Measurements from ENCODE around the gene EML1.
A peak's percentile ranks its signal among the peaks of the same experiment; 100 is the strongest.

Gene EML1

DNA sequence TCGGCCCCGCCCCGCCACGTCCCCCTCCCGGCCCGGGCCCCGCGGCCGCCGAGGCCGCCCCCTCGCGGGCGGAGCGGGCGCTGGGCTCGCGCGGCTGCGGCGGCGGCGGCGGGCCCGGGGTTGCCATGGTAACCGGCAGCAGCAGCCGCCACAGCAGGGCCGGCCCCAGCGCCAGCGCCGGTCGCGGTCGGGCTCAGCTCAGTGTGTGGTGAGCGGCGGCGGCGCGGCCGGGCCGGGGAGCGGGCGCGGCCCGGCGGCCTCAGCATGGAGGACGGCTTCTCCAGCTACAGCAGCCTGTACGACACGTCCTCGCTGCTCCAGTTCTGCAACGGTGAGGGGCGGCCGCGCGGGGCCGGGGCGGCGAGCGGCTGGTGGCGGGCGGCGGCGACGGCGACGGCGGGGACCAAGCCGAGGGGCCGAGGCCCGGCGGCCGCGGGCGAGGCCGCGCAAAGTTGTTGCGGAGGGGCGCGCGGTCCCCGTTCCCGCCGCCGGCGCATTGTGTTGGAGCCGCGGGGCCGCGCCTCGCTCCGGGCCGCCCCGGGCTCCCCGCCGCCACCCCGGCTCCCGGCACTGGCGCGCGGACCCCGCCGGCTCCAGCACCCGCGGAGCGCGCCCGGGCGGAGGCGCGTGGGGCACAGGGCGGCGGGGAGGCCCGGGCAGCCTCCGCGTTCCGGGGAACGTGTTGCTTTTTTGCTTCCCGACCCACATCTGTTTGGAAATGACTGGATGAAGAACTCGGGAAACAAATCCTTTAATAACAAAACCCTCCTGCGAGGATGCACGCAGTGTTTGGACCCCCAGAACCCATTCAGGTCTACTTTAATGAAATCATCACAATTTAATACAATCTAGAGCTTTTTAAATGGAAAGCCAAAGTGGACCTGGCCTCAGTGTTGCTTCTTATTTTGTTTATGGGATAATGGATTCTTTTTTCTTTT, at the start of gene EML1:
EML1 (plus strand) TSS at position 201 of the 938 bp plus-strand sequence; CDS start at position 265, 64 bp downstream.
- Histone ChIP-seq H3K4me3 (ENCODE audit: low read depth in 1 of 2, low read length in 2 of 2) (peak within 1 kb of the TSS; percentile 47 to 72), H3K27ac (ENCODE audit: low read depth, low read length) (peak within 1 kb of the TSS; percentile 73), H3K4me1 (ENCODE audit: insufficient read depth, low read length) (peaks cover 55% of the 10 kb centered on the region), H3K36me3 (ENCODE audit: insufficient read depth, low read length) (no peaks in the 10 kb centered on the region), H3K27me3 (ENCODE audit: control insufficient read depth in 1 of 2, insufficient read depth in 2 of 2, low read length in 2 of 2) (no peaks in the 10 kb centered on the region), H3K9ac (ENCODE audit: low read length) (peak within 1 kb of the TSS; percentile 59), H3K9me3 (ENCODE audit: low read length) (no peaks in the 10 kb centered on the region)

- Histone ChIP-seq H3K36me3 (ENCODE audit: insufficient read depth, low read length) (no peaks in the 10 kb centered on the region), H3K27me3 (ENCODE audit: control insufficient read depth in 1 of 2, insufficient read depth in 2 of 2, low read length in 2 of 2) (no peaks in the 10 kb centered on the region), H3K9ac (ENCODE audit: low read length) (no peak overlapping the region), H3K9me3 (ENCODE audit: low read length) (no peaks in the 10 kb centered on the region), H3K27ac (ENCODE audit: low read depth, low read length) (no peak overlapping the region), H3K4me3 (ENCODE audit: low read depth in 1 of 2, low read length in 2 of 2) (no peak overlapping the region), H3K4me1 (ENCODE audit: insufficient read depth, low read length) (peaks cover 45% of the 10 kb centered on the region)
These were observed 48.9 kb upstream of the EML1 start for GRCh38 chr14:99744199-99744872.

GRCh38 chr14:99744873-99745224, 48.4 kb upstream of the EML1 start:
- Histone ChIP-seq H3K9ac (ENCODE audit: low read length) (no peak overlapping the region), H3K27me3 (ENCODE audit: control insufficient read depth in 1 of 2, insufficient read depth in 2 of 2, low read length in 2 of 2) (no peaks in the 10 kb centered on the region), H3K36me3 (ENCODE audit: insufficient read depth, low read length) (no peaks in the 10 kb centered on the region), H3K4me1 (ENCODE audit: insufficient read depth, low read length) (peaks cover 45% of the 10 kb centered on the region), H3K27ac (ENCODE audit: low read depth, low read length) (peak overlapping the region; percentile 77), H3K9me3 (ENCODE audit: low read length) (no peaks in the 10 kb centered on the region), H3K4me3 (ENCODE audit: low read depth in 1 of 2, low read length in 2 of 2) (no peak overlapping the region)

DNA sequence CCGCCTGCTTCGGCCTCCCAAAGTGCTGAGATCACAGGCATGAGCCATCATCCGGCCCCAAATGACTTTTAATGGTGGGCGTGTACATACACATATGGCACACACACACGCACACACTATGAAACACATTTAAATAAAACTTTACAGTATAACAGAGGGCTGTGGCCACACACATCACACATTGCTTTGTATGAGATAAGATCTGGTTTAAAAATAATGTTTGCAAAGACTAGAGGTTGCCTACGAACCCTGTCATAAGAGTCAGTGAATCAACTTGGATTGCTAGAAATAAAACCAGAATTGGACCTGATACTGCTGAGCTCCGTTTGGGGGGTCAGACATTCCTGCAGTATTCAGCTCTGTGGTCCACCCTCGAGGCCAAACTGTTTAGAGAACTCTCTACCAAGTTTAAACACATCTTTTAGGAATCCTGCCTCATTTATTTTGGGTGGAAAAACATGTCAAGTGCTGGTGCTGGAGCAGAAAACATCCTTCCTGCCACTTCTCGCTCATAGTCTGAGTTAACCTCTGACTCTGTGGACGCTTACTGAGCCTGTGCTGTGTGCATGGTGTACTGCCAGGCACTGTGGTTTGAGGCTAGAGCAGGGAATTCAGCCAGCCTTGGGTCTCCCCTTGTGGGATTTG, 47.8 kb upstream of the EML1 start:
- Histone ChIP-seq H3K9me3 (ENCODE audit: low read length) (no peaks in the 10 kb centered on the region), H3K4me1 (ENCODE audit: insufficient read depth, low read length) (peaks cover 44% of the 10 kb centered on the region), H3K27ac (ENCODE audit: low read depth, low read length) (peak overlapping the region; percentile 77)

DNA sequence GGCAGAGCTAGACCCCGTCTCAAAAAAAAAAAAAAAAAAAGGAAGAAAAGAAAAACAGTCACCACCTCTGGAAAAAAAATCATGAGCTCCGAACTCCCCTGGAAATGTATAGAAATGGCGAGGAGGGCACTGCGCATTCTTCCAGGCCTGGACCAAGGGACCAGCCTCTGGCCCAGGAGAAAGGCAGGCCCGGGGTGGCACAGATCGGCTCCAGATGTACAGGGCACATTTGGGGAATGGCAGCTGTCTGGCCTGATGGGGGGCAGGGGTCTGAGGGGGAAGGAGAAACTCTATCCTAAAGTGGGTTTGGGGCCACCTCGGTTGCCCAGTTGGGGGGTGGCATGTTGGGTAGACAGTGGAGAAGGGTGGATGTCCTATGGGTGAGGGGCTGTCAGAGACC, 46.0 kb upstream of the EML1 start:
- H3K27me3 ChIP-seq (ENCODE audit: control insufficient read depth in 1 of 2, insufficient read depth in 2 of 2, low read length in 2 of 2), result no peaks in the 10 kb centered on the region
- peaks cover 47% of the 10 kb centered on the region for H3K4me1 ChIP-seq (ENCODE audit: insufficient read depth, low read length)
- no peak overlapping the region for H3K9ac ChIP-seq (ENCODE audit: low read length)
- H3K4me3 ChIP-seq (ENCODE audit: low read depth in 1 of 2, low read length in 2 of 2), result no peak overlapping the region
- peak overlapping the region; percentile 55 for H3K27ac ChIP-seq (ENCODE audit: low read depth, low read length)
- H3K36me3 ChIP-seq (ENCODE audit: insufficient read depth, low read length), result no peaks in the 10 kb centered on the region
- H3K9me3 ChIP-seq (ENCODE audit: low read length), result no peaks in the 10 kb centered on the region

More for the DNA sequence above, 47.8 kb upstream of the EML1 start:
- Histone ChIP-seq H3K27me3 (ENCODE audit: control insufficient read depth in 1 of 2, insufficient read depth in 2 of 2, low read length in 2 of 2) (no peaks in the 10 kb centered on the region), H3K4me3 (ENCODE audit: low read depth in 1 of 2, low read length in 2 of 2) (no peak overlapping the region), H3K36me3 (ENCODE audit: insufficient read depth, low read length) (no peaks in the 10 kb centered on the region), H3K9ac (ENCODE audit: low read length) (no peak overlapping the region)

- Histone ChIP-seq H3K27ac (ENCODE audit: low read depth, low read length) (peak overlapping the region; percentile 55), H3K27me3 (ENCODE audit: control insufficient read depth in 1 of 2, insufficient read depth in 2 of 2, low read length in 2 of 2) (no peaks in the 10 kb centered on the region), H3K36me3 (ENCODE audit: insufficient read depth, low read length) (no peaks in the 10 kb centered on the region), H3K9ac (ENCODE audit: low read length) (no peak overlapping the region), H3K4me3 (ENCODE audit: low read depth in 1 of 2, low read length in 2 of 2) (no peak overlapping the region), H3K9me3 (ENCODE audit: low read length) (no peaks in the 10 kb centered on the region), H3K4me1 (ENCODE audit: insufficient read depth, low read length) (peaks cover 53% of the 10 kb centered on the region)
These were observed 45.5 kb upstream of the EML1 start for GRCh38 chr14:99747582-99748330.

- Histone ChIP-seq H3K27ac (ENCODE audit: low read depth, low read length) (no peak overlapping the region), H3K27me3 (ENCODE audit: control insufficient read depth in 1 of 2, insufficient read depth in 2 of 2, low read length in 2 of 2) (no peaks in the 10 kb centered on the region), H3K36me3 (ENCODE audit: insufficient read depth, low read length) (no peaks in the 10 kb centered on the region), H3K4me1 (ENCODE audit: insufficient read depth, low read length) (peaks cover 59% of the 10 kb centered on the region), H3K9ac (ENCODE audit: low read length) (no peak overlapping the region), H3K9me3 (ENCODE audit: low read length) (no peaks in the 10 kb centered on the region), H3K4me3 (ENCODE audit: low read depth in 1 of 2, low read length in 2 of 2) (no peak overlapping the region)
These were observed 44.7 kb upstream of the EML1 start for GRCh38 chr14:99748529-99748928.

DNA sequence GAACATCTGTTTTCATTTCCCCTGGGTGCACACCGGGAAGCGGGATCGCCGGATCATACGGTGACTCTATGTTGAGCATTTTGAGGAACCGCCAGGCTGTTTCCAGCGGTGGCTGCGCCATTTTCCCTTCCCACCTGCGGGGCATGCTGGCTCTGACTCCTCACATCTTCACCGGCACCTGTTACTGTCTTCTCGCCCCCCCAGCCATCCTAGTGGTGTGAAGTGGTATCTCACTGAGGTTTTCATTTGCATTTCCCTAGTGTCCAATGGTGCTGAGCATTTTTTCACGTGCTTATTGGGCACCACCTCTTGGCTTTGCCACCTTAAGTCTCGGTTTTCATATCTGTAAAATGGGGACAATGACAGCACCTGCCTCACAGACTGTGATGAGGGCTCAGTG, 44.1 kb upstream of the EML1 start:
- Histone ChIP-seq H3K4me3 (ENCODE audit: low read depth in 1 of 2, low read length in 2 of 2) (no peak overlapping the region), H3K27me3 (ENCODE audit: control insufficient read depth in 1 of 2, insufficient read depth in 2 of 2, low read length in 2 of 2) (no peaks in the 10 kb centered on the region), H3K9me3 (ENCODE audit: low read length) (no peaks in the 10 kb centered on the region), H3K27ac (ENCODE audit: low read depth, low read length) (no peak overlapping the region), H3K4me1 (ENCODE audit: insufficient read depth, low read length) (peaks cover 65% of the 10 kb centered on the region), H3K9ac (ENCODE audit: low read length) (no peak overlapping the region), H3K36me3 (ENCODE audit: insufficient read depth, low read length) (no peaks in the 10 kb centered on the region)

DNA sequence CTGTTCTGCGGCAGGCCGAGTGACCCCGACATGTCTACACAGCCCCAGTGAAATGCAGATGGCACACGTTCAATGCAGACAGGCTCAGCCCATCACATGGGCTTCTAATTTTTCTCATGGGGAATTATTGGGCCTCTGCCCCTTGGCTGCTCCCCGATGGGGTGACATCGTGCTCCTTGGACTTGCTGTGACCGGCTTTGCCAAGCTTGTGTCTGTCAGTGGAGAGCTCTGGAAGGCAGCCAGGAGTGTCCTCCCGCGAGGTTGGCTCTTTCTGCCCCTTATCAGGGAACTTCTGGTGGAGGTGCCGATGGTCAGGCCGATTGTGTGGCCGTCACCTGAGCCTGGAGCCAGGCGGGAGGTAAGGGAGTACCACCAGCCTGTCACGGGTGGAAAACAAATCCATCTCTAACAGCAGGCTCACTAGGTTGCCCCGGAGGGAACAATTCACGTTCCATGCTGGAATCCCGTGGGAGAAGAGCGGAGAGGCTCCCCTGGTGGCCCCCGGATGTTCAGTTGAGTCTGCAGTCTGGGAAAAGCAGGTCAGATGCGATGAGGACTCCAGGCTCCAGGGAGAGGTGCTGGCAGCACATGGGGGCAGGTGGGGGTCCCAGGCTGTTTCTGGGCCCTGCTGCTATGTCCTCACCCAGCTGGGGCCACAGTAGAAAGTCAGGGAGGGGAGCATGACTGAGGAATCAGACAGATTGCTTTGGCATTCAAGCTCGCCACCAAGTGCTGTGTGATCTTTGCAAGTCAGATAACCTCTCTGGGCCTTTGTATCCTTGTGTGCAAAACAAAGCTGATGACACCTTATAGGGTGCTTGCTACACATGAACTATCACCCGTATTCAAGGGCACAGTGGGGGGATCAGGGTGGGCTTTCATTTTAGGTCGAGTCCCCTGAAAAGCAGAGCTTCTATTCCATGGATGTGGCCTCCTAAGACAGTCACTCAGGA, 43.2 kb upstream of the EML1 start:
- Histone ChIP-seq H3K27ac (ENCODE audit: low read depth, low read length) (no peak overlapping the region), H3K4me3 (ENCODE audit: low read depth in 1 of 2, low read length in 2 of 2) (no peak overlapping the region), H3K4me1 (ENCODE audit: insufficient read depth, low read length) (peaks cover 72% of the 10 kb centered on the region), H3K9ac (ENCODE audit: low read length) (no peak overlapping the region), H3K36me3 (ENCODE audit: insufficient read depth, low read length) (no peaks in the 10 kb centered on the region), H3K9me3 (ENCODE audit: low read length) (no peaks in the 10 kb centered on the region), H3K27me3 (ENCODE audit: control insufficient read depth in 1 of 2, insufficient read depth in 2 of 2, low read length in 2 of 2) (no peaks in the 10 kb centered on the region)

DNA sequence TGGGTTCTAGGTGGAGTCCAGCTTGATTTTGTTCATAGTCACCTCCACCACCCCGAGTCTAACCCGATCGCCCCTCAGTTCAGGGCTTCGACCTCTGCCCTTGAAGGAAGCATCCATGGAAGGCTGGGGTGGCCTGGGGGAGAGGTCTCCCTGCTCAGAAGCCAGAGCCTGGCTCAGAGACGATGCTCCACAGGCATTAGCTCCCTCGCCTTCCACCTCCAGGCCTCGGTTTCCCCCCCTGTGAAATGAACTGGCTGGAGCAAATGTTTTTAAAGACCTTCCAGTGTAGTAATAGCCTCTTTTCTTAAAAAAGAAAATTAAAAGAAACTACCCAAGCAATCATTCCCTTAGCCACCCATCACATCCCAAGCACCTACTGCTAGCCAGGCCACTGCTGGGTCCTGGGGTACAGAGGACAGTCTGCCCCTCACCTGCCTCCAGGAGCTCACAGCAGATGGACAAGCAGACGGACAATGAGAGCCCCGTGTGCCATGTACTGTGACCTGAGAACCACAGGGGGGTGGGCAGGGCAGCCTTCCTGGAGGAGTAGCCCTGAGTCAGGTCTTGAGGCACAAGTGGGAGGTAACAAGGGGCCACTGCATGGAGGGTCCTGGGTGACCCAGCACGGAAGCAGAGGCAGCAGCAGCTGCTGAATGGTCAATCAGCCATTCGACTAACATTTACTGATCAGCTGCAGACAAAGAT, 42.3 kb upstream of the EML1 start:
- Histone ChIP-seq H3K9ac (ENCODE audit: low read length) (no peak overlapping the region), H3K4me3 (ENCODE audit: low read depth in 1 of 2, low read length in 2 of 2) (no peak overlapping the region), H3K9me3 (ENCODE audit: low read length) (no peaks in the 10 kb centered on the region), H3K36me3 (ENCODE audit: insufficient read depth, low read length) (no peaks in the 10 kb centered on the region), H3K27me3 (ENCODE audit: control insufficient read depth in 1 of 2, insufficient read depth in 2 of 2, low read length in 2 of 2) (no peaks in the 10 kb centered on the region), H3K4me1 (ENCODE audit: insufficient read depth, low read length) (peaks cover 72% of the 10 kb centered on the region), H3K27ac (ENCODE audit: low read depth, low read length) (peak overlapping the region; percentile 30)

All from muscle layer of colon (tissue), 2 donors.